ENCODE data around the gene RNPEPL1. TPM values are rescaled to one million over a fixed set of nuclear protein-coding genes. Genes with fewer than 3 reads are reported as not detected.

Gene RNPEPL1
- total and polyA plus RNA-seq, 2 donors from 2014 or later, result 65.4 to 77.4 TPM

DNA sequence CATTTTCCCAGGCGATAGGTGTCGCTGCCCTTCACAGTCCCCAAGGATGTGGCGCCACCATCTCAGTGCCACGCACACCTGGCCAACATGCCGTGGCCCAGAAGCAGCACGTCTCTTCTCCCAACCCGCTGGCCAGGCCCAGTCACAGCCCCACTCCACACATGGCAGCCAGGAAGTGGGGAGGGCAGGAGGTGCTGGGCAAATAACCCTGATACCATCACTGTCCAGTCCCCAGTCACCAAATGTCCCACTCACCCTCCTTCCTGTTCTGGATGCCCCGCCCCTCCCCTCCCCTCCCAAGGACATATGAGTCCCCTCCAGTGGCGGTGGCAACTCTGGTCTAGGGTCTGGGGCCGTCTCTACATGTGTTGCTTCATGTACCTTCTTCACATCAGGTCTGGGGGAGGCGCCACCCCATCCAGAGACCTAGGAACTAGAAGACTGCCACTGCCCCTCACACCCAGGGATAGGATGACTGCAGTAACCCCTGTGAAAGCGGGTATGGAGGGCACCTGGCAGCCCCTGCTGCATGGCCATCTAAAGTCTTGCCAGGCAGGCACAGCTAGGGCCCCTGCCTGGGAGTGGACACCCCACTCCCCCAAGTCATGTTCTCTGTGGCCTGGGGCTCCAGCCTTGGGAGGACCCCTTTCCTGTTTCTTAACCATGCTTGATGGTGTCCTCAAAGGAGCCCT, 10.9 kb downstream of the RNPEPL1 start:
- Histone ChIP-seq H3K9me3 (ENCODE audit: control insufficient read depth in 2 of 3, insufficient read depth in 1 of 3, low read length in 3 of 3) (no peaks in the 10 kb centered on the region), H3K4me1 (ENCODE audit: control insufficient read depth in 2 of 3, insufficient read depth in 2 of 3, low read depth in 1 of 3, low read length in 3 of 3) (peaks cover 0 to 7% (median 0%) of the 10 kb centered on the region in 3 donors), H3K27ac (ENCODE audit: low read depth in 2 of 2, low read length in 2 of 2) (peak overlapping the region in 1 of 2 donors; percentile 26), H3K36me3 (ENCODE audit: control insufficient read depth in 2 of 3, insufficient read depth in 3 of 3, low read length in 3 of 3) (peaks cover 0 to 5% (median 4%) of the 10 kb centered on the region in 3 donors), H3K27me3 (ENCODE audit: control insufficient read depth, insufficient read depth, low read length) (no peaks in the 10 kb centered on the region), H3K4me3 (ENCODE audit: low read length in 3 of 3) (no peak overlapping the region), H3K9ac (ENCODE audit: low read length in 3 of 3) (no peak overlapping the region)
- DNase-seq (no peak), FAIRE-seq (no peak)
- TF ChIP-seq, protein P1, sequence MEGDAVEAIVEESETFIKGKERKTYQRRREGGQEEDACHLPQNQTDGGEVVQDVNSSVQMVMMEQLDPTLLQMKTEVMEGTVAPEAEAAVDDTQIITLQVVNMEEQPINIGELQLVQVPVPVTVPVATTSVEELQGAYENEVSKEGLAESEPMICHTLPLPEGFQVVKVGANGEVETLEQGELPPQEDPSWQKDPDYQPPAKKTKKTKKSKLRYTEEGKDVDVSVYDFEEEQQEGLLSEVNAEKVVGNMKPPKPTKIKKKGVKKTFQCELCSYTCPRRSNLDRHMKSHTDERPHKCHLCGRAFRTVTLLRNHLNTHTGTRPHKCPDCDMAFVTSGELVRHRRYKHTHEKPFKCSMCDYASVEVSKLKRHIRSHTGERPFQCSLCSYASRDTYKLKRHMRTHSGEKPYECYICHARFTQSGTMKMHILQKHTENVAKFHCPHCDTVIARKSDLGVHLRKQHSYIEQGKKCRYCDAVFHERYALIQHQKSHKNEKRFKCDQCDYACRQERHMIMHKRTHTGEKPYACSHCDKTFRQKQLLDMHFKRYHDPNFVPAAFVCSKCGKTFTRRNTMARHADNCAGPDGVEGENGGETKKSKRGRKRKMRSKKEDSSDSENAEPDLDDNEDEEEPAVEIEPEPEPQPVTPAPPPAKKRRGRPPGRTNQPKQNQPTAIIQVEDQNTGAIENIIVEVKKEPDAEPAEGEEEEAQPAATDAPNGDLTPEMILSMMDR (IDR thresholded peaks at IDR 0.05; ENCODE audit: borderline replicate concordance, extremely low read depth, insufficient read depth), result no peak
- intact Hi-C loops (cut with DNase I), result no loop called here

DNA sequence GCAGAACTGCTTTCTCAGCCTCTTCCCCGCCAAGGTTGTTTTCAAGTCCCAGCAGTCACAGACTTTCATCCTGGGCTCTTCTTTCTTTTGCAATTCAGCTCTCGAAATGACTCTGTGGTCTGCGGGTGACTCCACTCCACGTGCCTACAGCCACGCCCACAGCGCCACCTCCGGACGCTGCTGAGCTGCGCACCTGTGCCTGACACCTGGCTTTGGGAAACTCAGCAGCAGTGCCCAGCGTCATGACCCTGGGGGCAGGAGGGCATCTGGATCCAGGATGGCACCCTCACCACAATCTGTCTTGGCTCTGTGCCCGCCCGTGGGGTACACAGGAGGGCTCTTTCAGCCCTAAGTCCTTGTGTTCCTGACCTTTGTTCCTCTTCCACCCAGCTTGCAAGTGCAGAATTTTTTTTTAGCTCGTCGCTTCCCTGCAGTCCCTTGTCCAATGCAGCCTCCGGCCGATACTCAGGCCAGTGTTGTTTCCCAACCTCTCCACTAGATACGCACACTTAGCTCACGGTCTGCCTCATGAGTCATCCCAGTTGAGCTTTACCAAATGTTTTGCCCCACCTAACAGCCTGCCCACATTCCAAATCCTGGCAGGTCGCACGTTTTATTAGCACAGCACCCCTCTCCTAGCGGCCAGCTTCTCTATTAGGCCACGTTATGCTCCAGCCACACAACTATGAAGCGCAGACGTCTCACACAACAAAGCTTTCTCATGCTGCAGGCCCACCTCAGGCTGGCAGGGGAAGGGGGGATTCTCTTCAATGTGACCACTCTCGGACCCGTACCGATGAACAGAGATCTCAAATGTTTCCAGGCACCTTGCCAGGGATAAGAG, 11.7 kb downstream of the RNPEPL1 start:
- H3K4me1 ChIP-seq (ENCODE audit: control insufficient read depth in 2 of 3, insufficient read depth in 2 of 3, low read depth in 1 of 3, low read length in 3 of 3), result peaks cover 0 to 12% (median 5%) of the 10 kb centered on the region in 3 donors
- TF ChIP-seq, protein P1 (IDR thresholded peaks at IDR 0.05; ENCODE audit: borderline replicate concordance, extremely low read depth, insufficient read depth), result peak; percentile 22
- H3K9me3 ChIP-seq (ENCODE audit: control insufficient read depth in 2 of 3, insufficient read depth in 1 of 3, low read length in 3 of 3), result no peaks in the 10 kb centered on the region
- intact Hi-C loops (cut with DNase I), result no loop called here
- FAIRE-seq (no peak), DNase-seq (no peak)
- no peak overlapping the region for H3K9ac ChIP-seq (ENCODE audit: low read length in 3 of 3)
- peaks cover 0 to 5% (median 0%) of the 10 kb centered on the region in 3 donors for H3K36me3 ChIP-seq (ENCODE audit: control insufficient read depth in 2 of 3, insufficient read depth in 3 of 3, low read length in 3 of 3)
- no peaks in the 10 kb centered on the region for H3K27me3 ChIP-seq (ENCODE audit: control insufficient read depth, insufficient read depth, low read length)
- H3K27ac ChIP-seq (ENCODE audit: low read depth in 2 of 2, low read length in 2 of 2), result peak overlapping the region in 1 of 2 donors; percentile 26
- H3K4me3 ChIP-seq (ENCODE audit: low read length in 3 of 3), result no peak overlapping the region

DNA sequence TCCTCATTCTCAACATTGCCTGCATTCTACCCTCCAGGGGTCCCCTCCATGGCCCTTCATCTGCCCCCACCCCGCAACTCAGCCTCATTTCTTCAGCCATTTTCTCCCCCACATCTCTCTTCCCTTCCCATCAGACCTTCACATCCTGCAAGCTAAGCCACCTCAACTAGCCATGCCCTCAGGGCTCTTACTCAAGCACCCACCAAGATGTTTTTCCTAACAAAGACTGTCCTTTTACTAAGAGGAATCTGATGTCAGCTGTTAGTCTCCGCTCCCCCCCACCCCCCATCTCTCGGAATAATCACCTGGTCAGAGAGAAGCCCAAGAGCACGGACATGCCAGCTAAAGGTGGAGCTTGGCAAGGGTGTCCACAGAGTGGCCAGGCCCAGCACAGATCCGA, 13.5 kb downstream of the RNPEPL1 start:
- no peak overlapping the region for H3K27ac ChIP-seq (ENCODE audit: low read depth in 2 of 2, low read length in 2 of 2)
- H3K9me3 ChIP-seq (ENCODE audit: control insufficient read depth in 2 of 3, insufficient read depth in 1 of 3, low read length in 3 of 3), result no peaks in the 10 kb centered on the region
- TF ChIP-seq, protein P1 (IDR thresholded peaks at IDR 0.05; ENCODE audit: borderline replicate concordance, extremely low read depth, insufficient read depth), result no peak
- H3K27me3 ChIP-seq (ENCODE audit: control insufficient read depth, insufficient read depth, low read length), result no peaks in the 10 kb centered on the region
- no peak for FAIRE-seq
- H3K36me3 ChIP-seq (ENCODE audit: control insufficient read depth in 2 of 3, insufficient read depth in 3 of 3, low read length in 3 of 3), result no peaks in the 10 kb centered on the region
- intact Hi-C loops (cut with DNase I), result no loop called here
- no peak overlapping the region for H3K9ac ChIP-seq (ENCODE audit: low read length in 3 of 3)
- H3K4me3 ChIP-seq (ENCODE audit: low read length in 3 of 3), result no peak overlapping the region
- DNase-seq, result no peak
- H3K4me1 ChIP-seq (ENCODE audit: control insufficient read depth in 2 of 3, insufficient read depth in 2 of 3, low read depth in 1 of 3, low read length in 3 of 3), result peaks cover 0 to 20% (median 12%) of the 10 kb centered on the region in 3 donors

Data from kidney (tissue), 14 donors.